MCF 10A (cell line): Measurements from ENCODE around the gene UBP1. TPM values are rescaled to one million over a fixed set of nuclear protein-coding genes. Genes with fewer than 3 reads are reported as not detected.

Experiments used
- BruUV-seq: library from RNA; stranded (reverse); fragments of 400-500 nt; replicated peaks from 2 replicates; lab custom pipeline; 2021; lab: Mats Ljungman, UMichigan
- CTCF ChIA-PET: fragments of 300-600 bp; sonication (Branson Sonifier 250); formaldehyde crosslinking; extraction: SDS; loops from one replicate; lab custom pipeline; 2021; ENCODE audit warnings: antibody characterized with exemption, inconsistent platforms; lab: Yijun Ruan, JAX
- POLR2A ChIA-PET: fragments of 300-600, 350-650 bp; sonication (Branson Sonifier 250); formaldehyde crosslinking; extraction: SDS; loops from one replicate; lab custom pipeline; 2020; ENCODE audit warnings: antibody characterized with exemption, inconsistent platforms; lab: Yijun Ruan, JAX
- DNase-seq: peaks from one replicate; pipeline ENCODE4 v3.0.0-alpha.2; 2018; ENCODE audit not compliant: unreplicated experiment
- H3K27ac Mint-ChIP-seq: one replicate; pipeline ENCODE4 v1.8.0; 2022; ENCODE audit warnings: mild to moderate bottlenecking, low read depth, mixed read lengths; ENCODE audit not compliant: unreplicated experiment
- H3K27me3 Mint-ChIP-seq: one replicate; pipeline ENCODE4 v1.8.0; 2022; ENCODE audit warnings: mixed read lengths; ENCODE audit not compliant: insufficient read depth, unreplicated experiment
- H3K36me3 Mint-ChIP-seq: one replicate; pipeline ENCODE4 v1.8.0; 2022; ENCODE audit warnings: mild to moderate bottlenecking, moderate library complexity, mixed read lengths; ENCODE audit not compliant: insufficient read depth, unreplicated experiment
- H3K4me1 Mint-ChIP-seq: one replicate; pipeline ENCODE4 v1.8.0; 2022; ENCODE audit warnings: mixed read lengths; ENCODE audit not compliant: insufficient read depth, unreplicated experiment
- H3K4me3 Mint-ChIP-seq: one replicate; pipeline ENCODE4 v1.8.0; 2022; ENCODE audit warnings: mild to moderate bottlenecking, moderate library complexity, mixed read lengths; ENCODE audit not compliant: unreplicated experiment
- H3K9me3 Mint-ChIP-seq: one replicate; pipeline ENCODE4 v1.8.0; 2022; ENCODE audit warnings: mixed read lengths; ENCODE audit not compliant: unreplicated experiment
- CTCF ChIP-seq: fragments of 200-600 bp; IDR thresholded peaks from one replicate; pipeline ENCODE4 v1.8.0; 2022; ENCODE audit warnings: antibody characterized with exemption, mild to moderate bottlenecking; ENCODE audit not compliant: unreplicated experiment
- intact Hi-C: fragments of 100-400 bp; cut with micrococcal nuclease; formaldehyde crosslinking; loops from 2 replicates; pipeline ENCODE4 v1.14.1; 2022
- total RNA-seq: library from RNA; stranded (reverse); gene quantifications from 2 replicates; pipeline ENCODE4 v1.2.3, GENCODE V29; 2022

Gene UBP1
- total RNA-seq, 1 experiment from 2014 or later, result 72.6 TPM

- no TSS peak for BruUV-seq
- peaks cover 31% of the 10 kb centered on the region for H3K36me3 Mint-ChIP-seq
- no peak for DNase-seq
- intact Hi-C loops, result loop anchor here (1.0 to 5.0 kb wide), 2 partner anchors 95 to 414 kb away; no protein-coding TSS in a partner anchor
- H3K4me1 Mint-ChIP-seq, result peaks cover 10% of the 10 kb centered on the region
- no peak overlapping the region for H3K27ac Mint-ChIP-seq
- CTCF ChIA-PET, result interaction anchor here (0.5 to 13.4 kb wide), 63 partner anchors 8 to 430 kb away, joined by 3 to 334 read pairs (median 5); partner anchors contain the start of gene FBXL2
- no peak for TF ChIP-seq CTCF
- H3K27me3 Mint-ChIP-seq, result no peaks in the 10 kb centered on the region
- H3K4me3 Mint-ChIP-seq, result no peak overlapping the region
- H3K9me3 Mint-ChIP-seq, result no peaks in the 10 kb centered on the region
- POLR2A ChIA-PET, result interaction anchor here (0.5 to 3.1 kb wide), 21 partner anchors 9 to 425 kb away, joined by 3 to 37 read pairs (median 4); partner anchors contain the start of genes PDCD6IP, SUSD5 and UBP1
Observed at GRCh38 chr3:33373082-33373437, 67.1 kb downstream of the UBP1 start.

DNA sequence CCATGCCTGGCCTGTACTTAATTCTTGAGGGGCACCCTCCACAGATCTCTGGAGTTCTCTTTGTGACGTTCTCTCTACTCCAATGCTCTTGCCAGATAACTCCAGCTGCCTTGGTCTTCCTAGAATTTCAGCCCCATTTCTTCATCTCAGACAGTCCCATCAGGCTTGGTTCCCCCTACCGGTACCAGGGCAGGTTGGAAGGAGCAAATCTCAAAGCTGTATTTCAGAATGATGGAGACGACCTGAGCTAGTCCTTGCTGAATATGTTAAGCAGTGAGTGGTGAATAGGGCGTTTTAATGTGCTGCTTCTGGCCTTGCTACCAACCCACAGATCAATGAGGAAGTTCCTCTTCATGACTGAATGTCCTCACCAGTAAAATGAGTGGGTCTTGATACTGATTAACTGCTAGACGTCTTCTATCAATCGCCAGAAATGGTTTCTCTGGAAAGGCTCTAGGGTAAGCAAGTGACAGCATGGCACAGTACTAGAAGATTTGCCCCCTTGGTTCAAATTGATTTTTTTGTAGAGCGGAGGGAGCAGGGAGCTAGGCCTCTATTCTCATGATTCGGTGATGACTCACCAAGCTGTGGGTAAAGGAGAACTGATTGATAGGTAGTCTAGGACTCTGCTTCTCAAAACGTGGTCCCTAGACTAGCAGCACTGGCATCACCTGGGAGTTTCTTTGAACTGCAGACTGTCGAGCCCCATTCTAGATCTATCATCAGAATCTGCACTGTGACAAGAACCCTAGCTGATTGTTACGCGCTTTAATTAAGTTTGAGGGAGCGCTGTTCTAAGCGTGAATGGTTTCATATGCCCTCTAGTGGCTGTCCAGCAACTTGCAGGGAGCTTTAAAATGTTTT is 67.8 kb downstream of the UBP1 start:
- peak; percentile 85 for DNase-seq
- POLR2A ChIA-PET, result interaction anchor here (0.5 to 3.1 kb wide), 23 partner anchors 8 to 426 kb away, joined by 3 to 37 read pairs (median 4); partner anchors contain the start of genes PDCD6IP, SUSD5 and UBP1
- Mint-ChIP-seq H3K4me1 (peaks cover 10% of the 10 kb centered on the region), H3K4me3 (no peak overlapping the region), H3K27ac (no peak overlapping the region), H3K27me3 (no peaks in the 10 kb centered on the region), H3K36me3 (peaks cover 32% of the 10 kb centered on the region), H3K9me3 (no peaks in the 10 kb centered on the region)
- CTCF ChIA-PET, result interaction anchor here (0.5 to 13.4 kb wide), 65 partner anchors 9 to 434 kb away, joined by 3 to 334 read pairs (median 4); partner anchors contain the start of gene FBXL2
- intact Hi-C loops, result loop anchor here (1.0 to 5.0 kb wide), 4 partner anchors 94 to 425 kb away; no protein-coding TSS in a partner anchor
- BruUV-seq, result no TSS peak
- TF ChIP-seq CTCF, result peak; percentile 87

- no TSS peak for BruUV-seq
- CTCF ChIA-PET, result interaction anchor here (0.5 to 2.5 kb wide), 7 partner anchors 8 to 430 kb away, joined by 3 to 30 read pairs (median 4); no protein-coding TSS in a partner anchor
- Mint-ChIP-seq H3K36me3 (peaks cover 17% of the 10 kb centered on the region), H3K27ac (no peak overlapping the region), H3K9me3 (no peaks in the 10 kb centered on the region), H3K27me3 (no peaks in the 10 kb centered on the region), H3K4me3 (no peak overlapping the region), H3K4me1 (peaks cover 6% of the 10 kb centered on the region)
- no peak for TF ChIP-seq CTCF
- intact Hi-C loops, result no loop called here
- DNase-seq, result no peak
- POLR2A ChIA-PET, result interaction anchor here (1.0 to 2.6 kb wide), 4 partner anchors 8 to 434 kb away, joined by 3 to 8 read pairs (median 3); partner anchors contain the start of genes FBXL2 and PDCD6IP
Observed at GRCh38 chr3:33364531-33365128, 75.6 kb downstream of the UBP1 start.
